Measurements from ENCODE around the gene PATJ.
"Not testable (repeated sequence)": the region's sequence is repeated elsewhere in the genome, so short reads cannot be mapped to it uniquely, and the experiment has no call there.

The PATJ gene

GRCh38 chr1:61894296-61894695, 152.0 kb downstream of the PATJ start:
- not testable (repeated sequence) for DNase-seq

- no peak for DNase-seq
These were observed 152.9 kb downstream of the PATJ start for GRCh38 chr1:61895175-61895574.

GRCh38 chr1:61898658-61899057, 156.4 kb downstream of the PATJ start:
- DNase-seq = no peak

GRCh38 chr1:61904354-61904753, 162.1 kb downstream of the PATJ start:
- DNase-seq = no peak

- DNase-seq = no peak
These were observed 164.8 kb downstream of the PATJ start for GRCh38 chr1:61907102-61907501.

- no peak for DNase-seq
These were observed 167.8 kb downstream of the PATJ start for GRCh38 chr1:61910035-61910434.

- no peak for DNase-seq
These were observed 172.7 kb downstream of the PATJ start for GRCh38 chr1:61914823-61915482.

- DNase-seq = no peak
These were observed 179.2 kb downstream of the PATJ start for GRCh38 chr1:61921435-61921834.

- DNase-seq = no peak
These were observed 180.7 kb downstream of the PATJ start for GRCh38 chr1:61922950-61923480.

- DNase-seq = no peak
These were observed 183.5 kb downstream of the PATJ start for GRCh38 chr1:61925591-61926298.

GRCh38 chr1:61926597-61926996, 184.3 kb downstream of the PATJ start:
- DNase-seq = no peak

GRCh38 chr1:61930116-61930645, 187.9 kb downstream of the PATJ start:
- DNase-seq = no peak

- no peak for DNase-seq
These were observed 189.5 kb downstream of the PATJ start for GRCh38 chr1:61931587-61932279.

GRCh38 chr1:61935516-61935915, 193.2 kb downstream of the PATJ start:
- DNase-seq = no peak

- DNase-seq = no peak
These were observed 194.6 kb downstream of the PATJ start for GRCh38 chr1:61936839-61937238.

GRCh38 chr1:61941794-61942193, 199.5 kb downstream of the PATJ start:
- no peak for DNase-seq

- DNase-seq = no peak
These were observed 200.6 kb downstream of the PATJ start for GRCh38 chr1:61942856-61943255.

GRCh38 chr1:61948685-61949084, 206.4 kb downstream of the PATJ start:
- DNase-seq = not testable (repeated sequence)

- no peak for DNase-seq
These were observed 208.1 kb downstream of the PATJ start for GRCh38 chr1:61950418-61950817.

GRCh38 chr1:61951731-61952580, 209.7 kb downstream of the PATJ start:
- DNase-seq = no peak

GRCh38 chr1:61952675-61953074, 210.4 kb downstream of the PATJ start:
- DNase-seq = no peak

- DNase-seq = no peak
These were observed 211.0 kb downstream of the PATJ start for GRCh38 chr1:61953076-61953789.

Measured in KG1 (cell line).